C4-2B (cell line): ENCODE measurements around the gene VAT1L.

ENCODE experiments used
- ZFX ChIP-seq: fragments of 450-650 bp; IDR thresholded peaks from 2 replicates; pipeline ENCODE4 v1.6.1; 2017
- TF ChIP-seq, protein P1 (sequence below): fragments of 450-650 bp; conservative IDR thresholded peaks from 2 replicates; pipeline ENCODE4 v1.5.1; 2017; ENCODE audit warnings: mild to moderate bottlenecking

GRCh38 chr16:77834635-77835540 lies 46.5 kb downstream of the VAT1L start:
- TF ChIP-seq ZFX: no peak
- TF ChIP-seq, protein P1, sequence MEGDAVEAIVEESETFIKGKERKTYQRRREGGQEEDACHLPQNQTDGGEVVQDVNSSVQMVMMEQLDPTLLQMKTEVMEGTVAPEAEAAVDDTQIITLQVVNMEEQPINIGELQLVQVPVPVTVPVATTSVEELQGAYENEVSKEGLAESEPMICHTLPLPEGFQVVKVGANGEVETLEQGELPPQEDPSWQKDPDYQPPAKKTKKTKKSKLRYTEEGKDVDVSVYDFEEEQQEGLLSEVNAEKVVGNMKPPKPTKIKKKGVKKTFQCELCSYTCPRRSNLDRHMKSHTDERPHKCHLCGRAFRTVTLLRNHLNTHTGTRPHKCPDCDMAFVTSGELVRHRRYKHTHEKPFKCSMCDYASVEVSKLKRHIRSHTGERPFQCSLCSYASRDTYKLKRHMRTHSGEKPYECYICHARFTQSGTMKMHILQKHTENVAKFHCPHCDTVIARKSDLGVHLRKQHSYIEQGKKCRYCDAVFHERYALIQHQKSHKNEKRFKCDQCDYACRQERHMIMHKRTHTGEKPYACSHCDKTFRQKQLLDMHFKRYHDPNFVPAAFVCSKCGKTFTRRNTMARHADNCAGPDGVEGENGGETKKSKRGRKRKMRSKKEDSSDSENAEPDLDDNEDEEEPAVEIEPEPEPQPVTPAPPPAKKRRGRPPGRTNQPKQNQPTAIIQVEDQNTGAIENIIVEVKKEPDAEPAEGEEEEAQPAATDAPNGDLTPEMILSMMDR: no peak
